GM21529 (cell line): Measurements from ENCODE around the gene PGRMC2.
"Not testable (repeated sequence)": the region's sequence is repeated elsewhere in the genome, so short reads cannot be mapped to it uniquely, and the experiment has no call there.

Experiments used
- ATAC-seq: cut with Tn5 transposase; IDR thresholded peaks from one replicate; pipeline ENCODE4 v1.9.1; 2021; ENCODE audit not compliant: unreplicated experiment

PGRMC2 gene

GRCh38 chr4:128268970-128269369, 18.6 kb downstream of the PGRMC2 start:
- ATAC-seq = no peak

GRCh38 chr4:128267745-128268144, 19.9 kb downstream of the PGRMC2 start:
- ATAC-seq = no peak

- ATAC-seq = not testable (repeated sequence)
These were observed 20.4 kb downstream of the PGRMC2 start for GRCh38 chr4:128267171-128267570.

GRCh38 chr4:128265550-128265949, 22.1 kb downstream of the PGRMC2 start:
- not testable (repeated sequence) for ATAC-seq

GRCh38 chr4:128259889-128260288, 27.7 kb downstream of the PGRMC2 start:
- not testable (repeated sequence) for ATAC-seq

- not testable (repeated sequence) for ATAC-seq
These were observed 29.4 kb downstream of the PGRMC2 start for GRCh38 chr4:128258166-128258565.

GRCh38 chr4:128256539-128256938, 31.1 kb downstream of the PGRMC2 start:
- no peak for ATAC-seq

GRCh38 chr4:128255906-128256305, 31.7 kb downstream of the PGRMC2 start:
- no peak for ATAC-seq

- ATAC-seq = no peak
These were observed 37.6 kb downstream of the PGRMC2 start for GRCh38 chr4:128249787-128250668.

- ATAC-seq = no peak
These were observed 39.7 kb downstream of the PGRMC2 start for GRCh38 chr4:128247906-128248305.

GRCh38 chr4:128245391-128245790, 42.2 kb downstream of the PGRMC2 start:
- not testable (repeated sequence) for ATAC-seq

- no peak for ATAC-seq
These were observed 43.2 kb downstream of the PGRMC2 start for GRCh38 chr4:128244379-128244778.

GRCh38 chr4:128242601-128243000, 45.0 kb downstream of the PGRMC2 start:
- no peak for ATAC-seq

- no peak for ATAC-seq
These were observed 45.6 kb downstream of the PGRMC2 start for GRCh38 chr4:128241981-128242380.

- no peak for ATAC-seq
These were observed 46.1 kb downstream of the PGRMC2 start for GRCh38 chr4:128241425-128241913.

- no peak for ATAC-seq
These were observed 46.6 kb downstream of the PGRMC2 start for GRCh38 chr4:128241019-128241418.

GRCh38 chr4:128234836-128235235, 52.8 kb downstream of the PGRMC2 start:
- no peak for ATAC-seq

GRCh38 chr4:128232719-128233118, 54.9 kb downstream of the PGRMC2 start:
- no peak for ATAC-seq

GRCh38 chr4:128228845-128229795, 58.5 kb downstream of the PGRMC2 start:
- ATAC-seq = no peak

- no peak for ATAC-seq
These were observed 59.5 kb downstream of the PGRMC2 start for GRCh38 chr4:128227991-128228571.

GRCh38 chr4:128225148-128225547, 62.5 kb downstream of the PGRMC2 start:
- no peak for ATAC-seq
